Effector memory CD4-positive, alpha-beta T cell (primary cell): ENCODE measurements around the gene COA6.

Experiments
- DNase-seq, 3 donors: peaks; one replicate each; pipeline ENCODE4 v3.0.0-alpha.2; 2020
- H3K27ac ChIP-seq: 2 replicates; pipeline ENCODE4 v1.7.0; 2013; ENCODE audit warnings: mild to moderate bottlenecking, low read length, moderate library complexity; ENCODE audit not compliant: insufficient read depth, poor library complexity, severe bottlenecking
- H3K27me3 ChIP-seq: replicated peaks from 2 replicates; pipeline ENCODE4 v1.7.0; 2013; ENCODE audit warnings: mild to moderate bottlenecking, low read length; ENCODE audit not compliant: insufficient read depth, control insufficient read depth, poor library complexity, severe bottlenecking
- H3K36me3 ChIP-seq: 2 replicates; pipeline ENCODE4 v1.7.0; 2013; ENCODE audit warnings: mild to moderate bottlenecking, low read length, moderate library complexity; ENCODE audit not compliant: control insufficient read depth, insufficient read depth
- H3K4me1 ChIP-seq: 2 replicates; pipeline ENCODE4 v1.7.0; 2013; ENCODE audit warnings: low read length, mild to moderate bottlenecking; ENCODE audit not compliant: control insufficient read depth, insufficient read depth, poor library complexity, severe bottlenecking
- H3K4me3 ChIP-seq: 2 replicates; pipeline ENCODE4 v1.7.0; 2013; ENCODE audit warnings: low read length, low read depth, mild to moderate bottlenecking; ENCODE audit not compliant: insufficient read depth, poor library complexity, severe bottlenecking
- H3K9me3 ChIP-seq: 2 replicates; pipeline ENCODE4 v1.7.0; 2013; ENCODE audit warnings: mild to moderate bottlenecking, low read length, moderate library complexity; ENCODE audit not compliant: control insufficient read depth

COA6 gene

GRCh38 chr1:234431255-234431654 is 58.0 kb downstream of the COA6 start:
- H3K36me3 ChIP-seq, result peaks cover 29% of the 10 kb centered on the region
- no peaks in the 10 kb centered on the region for H3K9me3 ChIP-seq
- DNase-seq, result no peak
- no peak overlapping the region for H3K4me3 ChIP-seq
- H3K4me1 ChIP-seq, result no peaks in the 10 kb centered on the region
- H3K27me3 ChIP-seq, result no peaks in the 10 kb centered on the region
- no peak overlapping the region for H3K27ac ChIP-seq

- Histone ChIP-seq H3K27ac (no peak overlapping the region), H3K9me3 (no peaks in the 10 kb centered on the region), H3K27me3 (no peaks in the 10 kb centered on the region), H3K36me3 (peaks cover 26% of the 10 kb centered on the region), H3K4me1 (no peaks in the 10 kb centered on the region), H3K4me3 (no peak overlapping the region)
- no peak for DNase-seq
Measured at GRCh38 chr1:234433563-234434285, 60.5 kb downstream of the COA6 start.
